ENCODE measurements around the gene GPR55.
"Not testable (repeated sequence)": the region's sequence is repeated elsewhere in the genome, so short reads cannot be mapped to it uniquely, and the experiment has no call there.

Gene GPR55, protein sequence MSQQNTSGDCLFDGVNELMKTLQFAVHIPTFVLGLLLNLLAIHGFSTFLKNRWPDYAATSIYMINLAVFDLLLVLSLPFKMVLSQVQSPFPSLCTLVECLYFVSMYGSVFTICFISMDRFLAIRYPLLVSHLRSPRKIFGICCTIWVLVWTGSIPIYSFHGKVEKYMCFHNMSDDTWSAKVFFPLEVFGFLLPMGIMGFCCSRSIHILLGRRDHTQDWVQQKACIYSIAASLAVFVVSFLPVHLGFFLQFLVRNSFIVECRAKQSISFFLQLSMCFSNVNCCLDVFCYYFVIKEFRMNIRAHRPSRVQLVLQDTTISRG

DNA sequence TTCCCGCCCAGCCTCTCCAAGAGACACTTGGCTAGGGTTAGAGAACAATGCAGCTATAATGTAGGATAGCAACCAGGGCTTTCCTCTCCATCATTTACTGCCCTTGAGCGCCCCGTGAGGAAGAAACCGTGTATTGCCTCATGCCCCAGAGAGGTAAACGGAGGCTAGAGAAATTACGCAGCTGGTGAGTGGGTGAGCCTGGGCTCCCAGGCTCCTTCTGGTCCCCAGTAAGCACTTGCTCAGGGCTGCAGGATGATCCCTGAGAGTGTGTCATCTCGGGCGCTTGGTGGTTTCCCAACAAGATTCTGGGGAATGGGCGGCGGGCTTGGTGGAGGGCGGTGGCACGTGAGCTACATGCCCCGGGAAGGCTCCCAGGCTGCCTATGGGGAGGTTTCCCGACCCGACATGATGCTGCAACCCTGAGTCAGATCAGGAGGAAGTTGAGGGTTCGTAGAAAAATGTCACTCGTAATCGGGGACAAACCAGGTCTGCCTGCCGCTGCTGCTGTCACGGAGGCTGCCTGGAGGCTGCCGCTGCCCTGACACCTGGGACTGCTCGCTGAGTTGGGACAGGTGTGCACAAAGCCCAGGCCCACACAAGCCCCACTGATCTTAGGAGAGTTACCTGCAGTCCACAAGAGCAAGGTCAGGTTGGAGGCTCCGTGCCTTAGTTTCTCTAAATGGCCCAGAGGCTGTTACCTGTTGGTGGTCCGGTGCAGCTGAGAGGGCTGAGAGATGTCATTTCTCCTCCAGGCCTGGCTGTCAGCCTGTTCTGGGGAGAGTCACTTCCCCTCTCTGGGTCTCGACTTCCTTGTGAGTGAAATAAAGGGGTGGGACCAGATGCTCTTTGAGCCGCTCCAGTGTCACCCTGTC is at the start of gene GPR55:
TSS of gene GPR55 (minus strand) at position 773 of the 872 bp plus-strand sequence. CDS start 14,280 bp downstream, outside the sequence.
- DNase-seq, result no peak

DNA sequence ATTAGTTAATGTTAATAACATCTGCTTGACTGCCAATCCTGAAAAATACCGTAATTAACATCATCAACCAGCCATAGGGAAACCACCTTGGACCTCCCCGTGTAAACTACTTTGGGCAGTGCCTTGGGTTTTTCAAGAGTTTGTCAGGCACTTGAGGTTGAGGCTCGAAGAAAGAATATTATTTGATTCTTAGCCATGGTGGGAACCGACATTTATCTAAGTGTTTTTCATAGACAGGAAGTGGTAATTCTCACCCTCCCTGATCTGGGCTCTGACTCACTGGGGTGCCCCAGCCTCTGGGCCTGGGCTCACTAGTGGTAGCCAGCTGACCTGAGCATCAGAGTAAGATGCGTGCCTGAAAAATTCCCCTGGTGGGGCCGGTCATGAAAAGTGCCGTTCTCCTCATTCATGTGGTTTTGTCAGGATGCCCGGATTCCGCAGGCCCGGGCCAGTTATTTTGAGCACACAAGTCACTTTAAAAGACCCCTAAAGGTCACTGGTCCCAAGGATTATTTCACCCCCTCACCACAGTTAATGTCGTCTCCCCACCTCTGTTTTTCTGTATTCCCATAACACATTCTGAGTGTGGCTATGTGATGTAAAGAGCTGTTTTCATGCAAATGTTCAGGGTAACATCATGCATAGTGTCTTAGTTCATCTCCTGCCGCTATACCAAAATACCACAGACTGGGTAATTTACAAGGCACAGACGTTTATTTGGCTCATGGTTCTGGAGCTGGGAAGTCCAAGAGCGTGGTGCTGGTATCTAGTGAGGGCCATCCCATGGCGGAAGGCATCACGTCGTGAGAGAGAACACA is 49.3 kb upstream of the GPR55 start:
- DNase-seq, result no peak

DNA sequence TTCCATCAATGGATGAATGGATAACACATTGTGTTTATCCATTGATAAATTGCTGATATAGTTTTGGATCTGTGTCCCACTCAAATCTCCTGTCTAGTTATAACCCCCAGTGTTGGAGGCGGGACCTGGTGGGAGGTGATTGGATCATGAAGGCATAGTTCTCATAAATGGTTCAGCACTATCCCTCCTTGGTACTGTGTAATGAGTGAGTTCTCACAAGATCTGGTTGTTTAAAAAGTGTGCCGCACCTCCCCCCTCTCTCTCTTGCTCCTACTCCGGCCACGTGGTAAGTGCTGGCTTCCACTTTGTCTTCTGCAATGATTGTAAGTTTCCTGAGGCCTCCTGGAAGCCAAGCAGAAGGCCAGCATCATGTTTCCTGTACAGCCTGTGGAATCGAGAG is 47.0 kb upstream of the GPR55 start:
- DNase-seq, result no peak

DNA sequence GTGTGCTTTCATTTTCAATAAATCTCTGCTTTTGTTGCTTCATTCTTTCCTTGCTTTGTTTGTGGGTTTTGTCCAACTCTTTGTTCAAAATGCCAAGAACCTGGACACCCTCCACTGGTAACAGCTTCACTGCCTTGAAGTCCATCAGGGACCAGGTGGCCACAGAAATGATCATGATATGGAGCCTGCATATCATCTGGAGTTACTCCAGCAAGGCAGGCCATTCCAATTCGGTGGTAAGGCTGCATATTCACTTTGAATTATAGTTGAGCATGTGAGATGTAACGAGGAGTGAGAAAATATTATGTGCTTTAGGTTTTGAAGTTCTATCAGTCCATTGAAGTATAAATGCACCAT is 44.6 kb upstream of the GPR55 start:
- DNase-seq, result no peak

DNA sequence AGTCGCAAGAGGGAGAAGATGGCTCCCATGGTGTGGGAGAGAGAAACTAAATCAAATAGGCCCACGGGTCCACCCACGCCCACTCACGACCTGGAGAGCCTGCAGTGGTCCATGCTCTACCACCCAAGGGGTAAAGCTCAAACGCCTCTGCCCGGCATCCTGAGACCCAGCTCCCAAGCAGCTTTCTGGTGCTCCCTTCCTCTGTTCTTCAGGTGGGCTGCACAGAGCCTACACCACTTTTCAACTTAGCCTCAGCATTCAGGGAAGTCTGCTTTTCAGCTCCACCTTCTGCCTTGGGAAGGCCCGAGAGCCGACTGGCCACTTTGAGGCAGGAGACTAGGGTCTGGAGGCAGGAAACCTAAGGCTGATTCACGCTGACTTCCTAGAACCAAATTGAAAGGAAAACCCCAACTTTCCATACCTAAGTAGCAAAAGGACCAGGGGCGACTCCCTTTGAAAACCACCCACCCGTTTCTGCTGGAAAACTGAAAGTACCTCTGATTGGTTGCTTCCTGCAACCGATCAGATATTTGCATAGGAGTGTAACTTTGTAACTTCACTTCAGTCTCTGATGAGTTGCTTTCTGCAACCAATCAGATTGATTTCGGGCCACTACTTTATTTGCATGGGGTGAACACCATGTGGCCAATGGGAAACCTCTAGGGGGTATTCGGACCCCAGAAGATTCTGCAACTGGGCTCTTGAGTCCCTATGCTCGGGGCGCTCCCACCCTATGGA is 44.0 kb upstream of the GPR55 start:
- DNase-seq, result no peak

- not testable (repeated sequence) for DNase-seq
Observed at GRCh38 chr2:230968314-230968713, 43.3 kb upstream of the GPR55 start.

- DNase-seq, result no peak
Observed at GRCh38 chr2:230967113-230967512, 42.1 kb upstream of the GPR55 start.

GRCh38 chr2:230964136-230964730 is 39.2 kb upstream of the GPR55 start:
- DNase-seq, result no peak

- no peak for DNase-seq
Observed at GRCh38 chr2:230961091-230961491, 36.0 kb upstream of the GPR55 start.

- DNase-seq, result no peak
Observed at GRCh38 chr2:230960026-230960425, 35.0 kb upstream of the GPR55 start.

GRCh38 chr2:230958820-230959756 is 34.0 kb upstream of the GPR55 start:
- DNase-seq, result no peak

DNA sequence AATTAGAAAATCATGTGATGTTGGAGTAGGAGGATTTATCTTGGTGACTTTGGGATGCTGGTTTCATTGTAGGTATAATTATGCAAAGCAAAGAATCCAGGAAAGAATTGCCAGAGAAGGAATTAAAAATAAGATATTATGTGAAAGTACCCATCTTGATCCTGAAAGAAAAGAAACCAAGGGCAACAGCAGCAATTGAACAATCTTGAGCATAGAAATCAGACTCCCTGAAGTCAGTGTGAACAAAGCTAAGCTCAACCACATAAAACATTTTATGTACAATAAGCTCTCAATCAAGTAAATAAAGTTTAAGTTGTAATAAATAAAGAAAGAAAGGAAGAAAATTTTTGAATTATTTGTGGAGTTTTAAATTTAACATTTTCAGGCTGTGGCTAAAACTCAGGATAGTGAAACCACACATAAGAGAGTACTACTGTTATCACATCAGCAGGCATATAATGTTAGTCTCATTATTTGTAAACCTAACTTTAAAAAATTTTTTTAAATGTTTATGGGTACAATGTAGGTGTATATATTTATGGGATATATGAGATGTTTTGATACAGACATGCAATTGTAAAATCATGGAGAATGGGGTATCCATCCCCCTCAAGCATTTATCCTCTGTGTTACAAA is 32.8 kb upstream of the GPR55 start:
- no peak for DNase-seq

- no peak for DNase-seq
Observed at GRCh38 chr2:230956827-230957755, 32.0 kb upstream of the GPR55 start.

GRCh38 chr2:230955163-230955737 is 30.2 kb upstream of the GPR55 start:
- no peak for DNase-seq

DNA sequence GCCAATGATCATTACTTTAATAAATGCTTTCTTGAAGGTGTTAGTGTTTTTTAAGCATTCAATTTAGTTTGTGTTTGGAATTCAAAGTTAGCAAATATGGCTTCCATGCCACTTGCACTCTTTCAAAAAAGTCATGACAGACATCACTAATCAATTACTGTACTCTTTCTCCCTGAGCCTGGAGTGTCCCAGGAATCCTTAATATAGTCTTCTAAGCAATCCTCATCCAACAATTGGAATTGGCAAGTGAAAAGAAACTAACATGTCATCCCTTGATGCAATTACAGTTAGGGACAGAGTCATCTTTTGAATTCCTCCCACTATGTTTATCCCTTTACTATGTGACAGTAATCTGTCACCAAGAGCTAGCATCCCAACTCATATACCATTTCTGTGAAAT is 29.7 kb upstream of the GPR55 start:
- no peak for DNase-seq

DNA sequence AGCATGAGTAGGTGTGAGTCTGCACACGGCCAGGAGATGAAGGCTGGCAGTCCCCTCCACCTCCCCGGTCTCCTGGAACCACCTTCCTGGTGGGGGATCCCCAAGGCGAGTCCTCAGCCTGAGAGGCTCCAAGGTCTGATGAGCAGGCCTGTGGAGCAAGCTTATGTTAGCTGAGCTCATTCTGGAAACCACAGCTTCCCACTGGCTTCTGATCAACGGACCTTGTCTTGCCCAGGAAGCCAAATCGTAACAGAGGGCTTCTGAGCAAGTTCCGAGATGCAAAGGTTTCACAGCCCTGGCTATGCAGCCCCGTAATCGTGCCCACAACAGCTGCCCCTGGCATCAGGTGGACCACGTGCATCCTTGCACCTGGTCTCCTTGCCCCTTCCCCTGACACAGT is 28.8 kb upstream of the GPR55 start:
- no peak for DNase-seq

GRCh38 chr2:230952226-230952956 is 27.3 kb upstream of the GPR55 start:
- DNase-seq, result no peak

DNA sequence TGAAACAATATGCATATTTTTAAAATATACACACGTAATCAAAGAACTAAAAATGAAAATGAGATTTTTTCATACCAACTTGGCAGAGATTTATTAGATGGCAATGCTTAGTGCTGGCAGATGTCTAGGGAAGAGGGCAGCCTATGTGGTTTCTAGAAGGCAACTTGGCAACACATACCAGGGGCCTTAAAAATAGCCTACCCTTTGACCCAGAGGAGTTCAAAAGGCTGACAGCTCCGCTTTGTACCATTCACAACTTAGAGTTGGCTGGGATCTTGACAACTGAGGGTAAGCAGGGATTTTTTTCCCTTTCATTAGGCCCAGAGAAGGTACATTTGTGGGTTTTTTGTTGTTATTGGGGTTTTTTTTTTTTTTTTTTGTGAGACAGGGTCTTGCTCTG is 26.4 kb upstream of the GPR55 start:
- DNase-seq, result no peak
